Measurements from ENCODE around the gene ATAD5.
"Not testable (repeated sequence)": the region's sequence is repeated elsewhere in the genome, so short reads cannot be mapped to it uniquely, and the experiment has no call there.

Gene ATAD5

GRCh38 chr17:30831663-30832437, at the start of gene ATAD5:
Gene ATAD5, plus strand, starts transcription at chr17:30831966. Its CDS starts 382 bp downstream, at chr17:30832348.
- peak; percentile 91 for FAIRE-seq

- FAIRE-seq: no peak
Observed at GRCh38 chr17:30782206-30782605, 49.6 kb upstream of the ATAD5 start.

- no peak for FAIRE-seq
Observed at GRCh38 chr17:30788918-30789317, 42.8 kb upstream of the ATAD5 start.

GRCh38 chr17:30790279-30790678, 41.5 kb upstream of the ATAD5 start:
- no peak for FAIRE-seq

- no peak for FAIRE-seq
Observed at GRCh38 chr17:30793282-30793977, 38.3 kb upstream of the ATAD5 start.

- FAIRE-seq: no peak
Observed at GRCh38 chr17:30794372-30794771, 37.4 kb upstream of the ATAD5 start.

GRCh38 chr17:30796016-30796415, 35.8 kb upstream of the ATAD5 start:
- no peak for FAIRE-seq

GRCh38 chr17:30801671-30802070, 30.1 kb upstream of the ATAD5 start:
- no peak for FAIRE-seq

GRCh38 chr17:30805944-30806456, 25.8 kb upstream of the ATAD5 start:
- peak; percentile 39 for FAIRE-seq

- FAIRE-seq: no peak
Observed at GRCh38 chr17:30807896-30808295, 23.9 kb upstream of the ATAD5 start.

- no peak for FAIRE-seq
Observed at GRCh38 chr17:30808785-30809286, 22.9 kb upstream of the ATAD5 start.

- no peak for FAIRE-seq
Observed at GRCh38 chr17:30809867-30810266, 21.9 kb upstream of the ATAD5 start.

- no peak for FAIRE-seq
Observed at GRCh38 chr17:30812218-30813177, 19.3 kb upstream of the ATAD5 start.

- not testable (repeated sequence) for FAIRE-seq
Observed at GRCh38 chr17:30814236-30814635, 17.5 kb upstream of the ATAD5 start.

- not testable (repeated sequence) for FAIRE-seq
Observed at GRCh38 chr17:30814860-30815259, 16.9 kb upstream of the ATAD5 start.

- no peak for FAIRE-seq
Observed at GRCh38 chr17:30816165-30816564, 15.6 kb upstream of the ATAD5 start.

GRCh38 chr17:30819971-30820705, 11.6 kb upstream of the ATAD5 start:
- no peak for FAIRE-seq

GRCh38 chr17:30821871-30822723, 9.7 kb upstream of the ATAD5 start:
- no peak for FAIRE-seq

- not testable (repeated sequence) for FAIRE-seq
Observed at GRCh38 chr17:30822919-30823318, 8.8 kb upstream of the ATAD5 start.

- FAIRE-seq: no peak
Observed at GRCh38 chr17:30823421-30823820, 8.3 kb upstream of the ATAD5 start.

- FAIRE-seq: no peak
Observed at GRCh38 chr17:30824002-30824355, 7.8 kb upstream of the ATAD5 start.
